Measurements from ENCODE around the gene KIAA0513.

GRCh38 chr16:85087899-85088569 lies 60.4 kb downstream of the KIAA0513 start:
- no peak for TF ChIP-seq NFIC (IDR thresholded peaks at IDR 0.05; ENCODE audit: low read depth, low read length)
- TF ChIP-seq CTCF (IDR thresholded peaks at IDR 0.05 in 2 of 3, conservative IDR thresholded peaks at IDR 0.05 in 1 of 3; ENCODE audit: control insufficient read depth in 2 of 3, extremely low read depth in 1 of 3, insufficient read depth in 1 of 3, low read depth in 3 of 3, low read length in 3 of 3): no peak
- no peak for TF ChIP-seq REST (IDR thresholded peaks at IDR 0.05; ENCODE audit: low read depth, low read length)
- TF ChIP-seq SREBF1 (IDR thresholded peaks at IDR 0.05; ENCODE audit: low read length): no peak
- no peak for TF ChIP-seq TARDBP (IDR thresholded peaks at IDR 0.05; ENCODE audit: borderline replicate concordance)
- no peak for TF ChIP-seq POLR2A (IDR thresholded peaks at IDR 0.05; ENCODE audit: low read depth, low read length)
- no peak for TF ChIP-seq RBBP5 (conservative IDR thresholded peaks at IDR 0.05)

Data from GM12878 (cell line).